Neuronal stem cell (in vitro differentiated cells): ENCODE data around the gene EML4.

Source experiments
- DNase-seq: peaks from one replicate; pipeline ENCODE4 v3.0.0-alpha.2; 2013; ENCODE audit warnings: low spot score
- H2AFZ ChIP-seq: one replicate; pipeline ENCODE4 v1.6.1; 2013; ENCODE audit warnings: mild to moderate bottlenecking, low read length, inconsistent platforms
- H2AK5ac ChIP-seq: 2 replicates; pipeline ENCODE4 v1.6.1; 2013; ENCODE audit warnings: low read depth, mild to moderate bottlenecking, inconsistent platforms, low read length, moderate library complexity, mixed read lengths
- H2BK120ac ChIP-seq: 2 replicates; pipeline ENCODE4 v1.6.1; 2013; ENCODE audit warnings: low read depth, mild to moderate bottlenecking, inconsistent platforms, low read length, moderate library complexity, mixed read lengths
- H2BK12ac ChIP-seq: one replicate; pipeline ENCODE4 v1.6.1; 2013; ENCODE audit warnings: low read length, inconsistent platforms
- H2BK15ac ChIP-seq: 2 replicates; pipeline ENCODE4 v1.6.1; 2013; ENCODE audit warnings: mild to moderate bottlenecking, low read length, inconsistent platforms, mixed read lengths
- H2BK5ac ChIP-seq: one replicate; pipeline ENCODE4 v1.6.1; 2013; ENCODE audit warnings: inconsistent platforms, mild to moderate bottlenecking, low read length, moderate library complexity
- H3K14ac ChIP-seq: one replicate; pipeline ENCODE4 v1.6.1; 2013; ENCODE audit warnings: low read length, inconsistent platforms
- H3K18ac ChIP-seq: 2 replicates; pipeline ENCODE4 v1.6.1; 2013; ENCODE audit warnings: low read length, inconsistent platforms
- H3K23ac ChIP-seq: 2 replicates; pipeline ENCODE4 v1.6.1; 2013; ENCODE audit warnings: low read depth, mild to moderate bottlenecking, mixed read lengths, low read length, inconsistent platforms; ENCODE audit not compliant: poor library complexity
- H3K27ac ChIP-seq: replicated peaks from 3 replicates; pipeline ENCODE4 v1.5.1; 2013; ENCODE audit warnings: low read length, inconsistent platforms
- H3K27me3 ChIP-seq, 3 experiments: 2 replicates each; pipeline ENCODE4 v1.6.1; 2013; ENCODE audit warnings: low read length in 3 of 3, mild to moderate bottlenecking in 2 of 3, inconsistent platforms in 1 of 3, low read depth in 1 of 3, mixed read lengths in 1 of 3, moderate library complexity in 1 of 3; ENCODE audit not compliant: control insufficient read depth in 3 of 3, insufficient read depth in 3 of 3
- H3K36me3 ChIP-seq, 2 donors: replicated peaks in 1 of 2; 2 replicates each; pipeline ENCODE4 v1.6.1; 2013; ENCODE audit warnings: low read length in 2 of 2; ENCODE audit not compliant: control insufficient read depth in 2 of 2, insufficient read depth in 2 of 2
- H3K4ac ChIP-seq: 2 replicates; pipeline ENCODE4 v1.6.1; 2013; ENCODE audit warnings: inconsistent platforms, mild to moderate bottlenecking, low read length, moderate library complexity
- H3K4me1 ChIP-seq, 2 donors: 1 replicate in 1 of 2; 2 replicates in 1 of 2; pipeline ENCODE4 v1.6.1; 2013; ENCODE audit warnings: low read length in 2 of 2, low read depth in 1 of 2; ENCODE audit not compliant: control insufficient read depth in 2 of 2, insufficient read depth in 1 of 2
- H3K4me2 ChIP-seq: one replicate; pipeline ENCODE4 v1.6.1; 2013; ENCODE audit warnings: mild to moderate bottlenecking, low read length, inconsistent platforms; ENCODE audit not compliant: insufficient read depth, poor library complexity, severe bottlenecking
- H3K4me3 ChIP-seq, 2 donors: 2 replicates each; pipeline ENCODE4 v1.5.1; 2013; ENCODE audit warnings: low read length in 2 of 2, mild to moderate bottlenecking in 2 of 2, inconsistent platforms in 1 of 2, moderate library complexity in 1 of 2
- H3K79me1 ChIP-seq: one replicate; pipeline ENCODE4 v1.6.1; 2013; ENCODE audit warnings: low read depth, mild to moderate bottlenecking, inconsistent platforms, low read length, moderate library complexity
- H3K9ac ChIP-seq: one replicate; pipeline ENCODE4 v1.6.1; 2013; ENCODE audit warnings: mild to moderate bottlenecking, low read depth, low read length, inconsistent platforms; ENCODE audit not compliant: poor library complexity
- H3K9me3 ChIP-seq, 2 donors: replicated peaks in 1 of 2; 2 replicates each; pipeline versions ENCODE3 to v1.6.1; 2013; ENCODE audit warnings: low read length in 2 of 2, mild to moderate bottlenecking in 2 of 2, inconsistent platforms in 1 of 2, low read depth in 1 of 2, mixed read lengths in 1 of 2, moderate library complexity in 1 of 2; ENCODE audit not compliant: control insufficient read depth in 2 of 2, insufficient read depth in 1 of 2
- H4K8ac ChIP-seq: one replicate; pipeline ENCODE4 v1.6.1; 2013; ENCODE audit warnings: low read depth, mild to moderate bottlenecking, inconsistent platforms, low read length, moderate library complexity
- H4K91ac ChIP-seq: one replicate; pipeline ENCODE4 v1.6.1; 2013; ENCODE audit warnings: low read length, low read depth, mild to moderate bottlenecking, inconsistent platforms; ENCODE audit not compliant: poor library complexity
- WGBS, 2 donors: extraction: QIAGEN DNeasy Blood & Tissue Kit; methylation state at CpG; one replicate each; pipeline ENCODE4 v1.1.7; 2013; ENCODE audit warnings: missing lambda C conversion rate in 2 of 2, mixed read lengths in 1 of 2; ENCODE audit not compliant: insufficient read length in 2 of 2, insufficient replicate concordance in 1 of 2; ENCODE audit errors: extremely low coverage in 2 of 2; 5-methylcytosine and 5-hydroxymethylcytosine counted together

The EML4 gene

DNA sequence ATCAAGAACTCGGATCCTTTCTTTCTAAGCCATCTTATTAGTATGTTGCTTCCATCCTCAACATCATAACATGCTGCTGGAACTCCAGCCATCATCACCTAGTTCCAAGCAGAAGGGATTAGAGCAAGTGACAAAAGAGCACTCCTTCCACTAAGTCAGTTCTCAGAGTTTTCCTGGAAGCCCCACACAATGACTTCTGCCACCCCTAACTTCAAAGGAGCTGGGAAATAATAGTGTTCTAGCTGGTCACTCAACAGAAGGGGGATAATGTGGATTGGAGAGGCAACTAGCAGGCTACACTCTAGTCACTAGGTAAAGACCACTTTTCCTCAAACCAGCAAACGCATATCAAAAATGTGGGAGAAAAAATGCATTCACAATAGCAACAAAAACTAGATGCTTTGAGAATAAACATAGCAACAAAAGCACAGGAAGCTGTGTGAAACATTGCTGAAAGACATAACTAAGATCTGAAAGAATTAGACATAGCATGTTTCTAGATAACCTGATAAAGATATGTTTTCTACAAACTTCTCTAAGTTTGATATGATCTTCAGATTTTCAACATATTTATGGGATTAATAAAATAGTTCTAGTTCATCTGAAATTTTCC, 152.4 kb downstream of the EML4 start:
- no CpG with 5 or more reads among the region's 2 CpGs for WGBS, 2 donors
- Histone ChIP-seq H3K27me3 (no peaks in the 10 kb centered on the region), H2AK5ac (no peak overlapping the region)

DNA sequence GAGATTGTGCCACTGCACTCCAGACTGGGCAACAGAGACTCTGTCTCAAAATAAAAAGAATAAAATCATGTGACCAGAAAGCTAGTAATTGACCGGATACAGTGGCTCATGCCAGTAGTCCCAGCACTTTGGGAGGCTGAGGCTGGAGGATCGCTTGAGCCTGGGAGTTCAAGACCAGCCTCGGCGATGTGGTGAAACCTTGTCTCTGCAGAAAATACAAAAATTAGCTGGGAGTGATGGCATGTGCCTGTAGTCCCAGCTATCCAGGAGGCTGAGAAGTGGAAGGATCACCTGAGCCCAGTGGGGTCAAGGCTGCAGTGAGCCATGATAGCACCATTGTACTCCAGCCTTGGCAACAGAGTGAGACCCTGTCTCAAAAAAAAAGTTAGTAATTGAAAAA, 155.1 kb downstream of the EML4 start:
- Histone ChIP-seq H2AFZ (no peak overlapping the region), H4K8ac (no peak overlapping the region), H3K14ac (no peak overlapping the region), H3K9me3 (no peaks in the 10 kb centered on the region), H3K23ac (no peak overlapping the region), H3K18ac (no peak overlapping the region), H3K79me1 (no peaks in the 10 kb centered on the region), H4K91ac (no peak overlapping the region), H3K4me2 (no peak overlapping the region), H2BK15ac (no peak overlapping the region), H3K36me3 (peaks cover 6 to 80% of the 10 kb centered on the region in 2 donors), H3K27me3 (no peaks in the 10 kb centered on the region), H2AK5ac (no peak overlapping the region), H3K4me3 (no peak overlapping the region), H3K9ac (no peak overlapping the region), H3K27ac (no peak overlapping the region), H2BK5ac (no peak overlapping the region), H3K4me1 (no peaks in the 10 kb centered on the region), H2BK120ac (no peak overlapping the region), H3K4ac (no peak overlapping the region), H2BK12ac (no peak overlapping the region)
- no peak for DNase-seq
- WGBS, 2 donors: no CpG with 5 or more reads among the region's 4 CpGs

More for the DNA sequence above, 152.4 kb downstream of the EML4 start:
- no peak overlapping the region for H3K4me3 ChIP-seq
- no peaks in the 10 kb centered on the region for H3K79me1 ChIP-seq
- H3K4me2 ChIP-seq: no peak overlapping the region
- no peak overlapping the region for H3K9ac ChIP-seq
- no peak overlapping the region for H2BK5ac ChIP-seq
- no peak overlapping the region for H4K8ac ChIP-seq
- no peak overlapping the region for H3K4ac ChIP-seq
- H2AFZ ChIP-seq: no peak overlapping the region
- H4K91ac ChIP-seq: no peak overlapping the region
- no peak for DNase-seq
- no peak overlapping the region for H3K27ac ChIP-seq
- no peak overlapping the region for H2BK120ac ChIP-seq
- peaks cover 7 to 81% of the 10 kb centered on the region in 2 donors for H3K36me3 ChIP-seq
- H2BK12ac ChIP-seq: no peak overlapping the region
- no peaks in the 10 kb centered on the region for H3K9me3 ChIP-seq
- no peak overlapping the region for H3K18ac ChIP-seq
- H3K4me1 ChIP-seq: no peaks in the 10 kb centered on the region
- no peak overlapping the region for H3K14ac ChIP-seq
- H2BK15ac ChIP-seq: no peak overlapping the region
- H3K23ac ChIP-seq: no peak overlapping the region

GRCh38 chr2:42324949-42325348, 155.8 kb downstream of the EML4 start:
- no CpG with 5 or more reads among the region's 2 CpGs for WGBS, 2 donors
- Histone ChIP-seq H3K36me3 (peaks cover 9 to 80% of the 10 kb centered on the region in 2 donors), H4K91ac (no peak overlapping the region), H3K18ac (no peak overlapping the region), H2BK5ac (no peak overlapping the region), H3K27ac (no peak overlapping the region), H3K14ac (no peak overlapping the region), H2BK120ac (no peak overlapping the region), H2BK12ac (no peak overlapping the region), H3K4me2 (no peak overlapping the region), H3K79me1 (no peaks in the 10 kb centered on the region), H3K4me1 (no peaks in the 10 kb centered on the region), H3K27me3 (no peaks in the 10 kb centered on the region), H3K23ac (no peak overlapping the region), H2AK5ac (no peak overlapping the region), H3K9me3 (no peaks in the 10 kb centered on the region), H3K4ac (no peak overlapping the region), H3K4me3 (no peak overlapping the region), H2AFZ (no peak overlapping the region), H2BK15ac (no peak overlapping the region), H3K9ac (no peak overlapping the region), H4K8ac (no peak overlapping the region)
- no peak for DNase-seq

GRCh38 chr2:42325609-42326008, 156.5 kb downstream of the EML4 start:
- Histone ChIP-seq H3K4me1 (no peaks in the 10 kb centered on the region), H3K18ac (no peak overlapping the region), H3K9me3 (no peaks in the 10 kb centered on the region), H3K23ac (no peak overlapping the region), H3K9ac (no peak overlapping the region), H3K79me1 (no peaks in the 10 kb centered on the region), H4K8ac (no peak overlapping the region), H3K4me2 (no peak overlapping the region), H3K27ac (no peak overlapping the region), H3K4me3 (no peak overlapping the region), H2BK15ac (no peak overlapping the region), H3K4ac (no peak overlapping the region), H3K27me3 (no peaks in the 10 kb centered on the region), H2AK5ac (no peak overlapping the region), H4K91ac (no peak overlapping the region), H2BK12ac (no peak overlapping the region), H2AFZ (no peak overlapping the region), H3K14ac (no peak overlapping the region), H2BK5ac (no peak overlapping the region), H3K36me3 (peaks cover 10 to 80% of the 10 kb centered on the region in 2 donors), H2BK120ac (no peak overlapping the region)
- WGBS, 2 donors: no CpG with 5 or more reads among the region's 1 CpG
- no peak for DNase-seq
